Breast epithelium (tissue), 4 donors: ENCODE data around the gene GAD2. TPM values are rescaled to one million over a fixed set of nuclear protein-coding genes. Genes with fewer than 3 reads are reported as not detected.

Experiments
- DNase-seq, 2 donors: peaks; one replicate each; pipeline ENCODE4 v3.0.0-alpha.2; 2019; ENCODE audit warnings: low spot score in 2 of 2
- H3K27ac ChIP-seq, 2 donors: fragments of 200-600 bp; sonication (generic) in 1 of 2; one replicate each; pipeline ENCODE4 v1.5.1; 2016 to 2019; ENCODE audit warnings: mild to moderate bottlenecking in 1 of 2
- H3K27me3 ChIP-seq, 2 donors: fragments of 200-600 bp; sonication (generic) in 1 of 2; one replicate each; pipeline versions ENCODE4 v1.5.1 to v1.6.0; 2017 to 2019; ENCODE audit warnings: control low read depth in 1 of 2, mild to moderate bottlenecking in 1 of 2
- H3K36me3 ChIP-seq: fragments of 200-600 bp; one replicate; pipeline ENCODE4 v1.5.1; 2019
- H3K4me1 ChIP-seq, 2 donors: fragments of 200-600 bp; sonication (generic); one replicate each; pipeline ENCODE4 v1.5.1; 2016 to 2019; ENCODE audit warnings: control low read depth in 1 of 2
- H3K4me3 ChIP-seq, 3 donors: fragments of 200-600 bp; sonication (generic); 1 replicate in 2 of 3; 2 replicates in 1 of 3; pipeline ENCODE4 v1.5.1; 2016 to 2019; ENCODE audit warnings: mild to moderate bottlenecking in 3 of 3, moderate library complexity in 2 of 3
- H3K9me3 ChIP-seq, 2 donors: fragments of 200-600 bp; sonication (generic) in 1 of 2; one replicate each; pipeline ENCODE4 v1.5.1; 2016 to 2019; ENCODE audit warnings: control low read depth in 1 of 2
- POLR2A ChIP-seq: fragments of 450-650 bp; IDR thresholded peaks from one replicate; pipeline ENCODE4 v1.6.1; 2016; ENCODE audit warnings: antibody characterized with exemption, mild to moderate bottlenecking, moderate library complexity
- POLR2AphosphoS5 ChIP-seq, 3 donors: sonication (generic); formaldehyde crosslinking; IDR thresholded peaks; one replicate each; pipeline ENCODE4 v1.6.1; 2017; ENCODE audit warnings: antibody characterized with exemption in 3 of 3
- intact Hi-C: fragments of 100-400 bp; cut with DNase I; formaldehyde crosslinking; loops from one replicate; pipeline ENCODE4 v1.15.1; 2023; ENCODE audit warnings: low total_unique reads
- total RNA-seq, 3 donors: library from RNA; depleted of rRNA; stranded (reverse); fragments of >200 nt; gene quantifications; one replicate each; pipeline ENCODE4 v1.1.0, GENCODE V29; 2016
- TF ChIP-seq, protein P1 (sequence below), 3 donors: fragments of 450-650 bp; IDR thresholded peaks; one replicate each; pipeline ENCODE4 v1.5.1; 2016 to 2017; ENCODE audit warnings: antibody characterized with exemption in 3 of 3, mild to moderate bottlenecking in 3 of 3, moderate library complexity in 3 of 3

The GAD2 gene
- total RNA-seq, 3 donors from 2014 or later = not detected

DNA sequence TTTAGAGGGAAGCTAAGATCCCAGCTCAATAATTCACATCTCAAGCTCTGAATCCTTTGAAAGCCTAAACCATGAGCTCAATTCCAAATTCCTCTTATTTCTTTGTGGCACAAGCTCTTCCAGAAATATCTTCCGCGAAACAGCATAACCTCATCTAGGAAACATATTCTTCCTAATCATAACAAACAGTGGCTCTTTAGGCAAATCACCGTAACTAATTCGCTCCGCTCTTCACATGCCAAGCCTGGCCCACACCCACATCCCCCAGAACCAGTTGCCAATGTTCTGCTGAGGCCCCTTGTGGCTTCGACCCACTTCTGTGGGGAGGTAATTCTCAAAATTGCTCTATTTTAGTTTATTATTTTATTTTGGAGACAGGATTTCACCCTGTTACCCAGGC, 19.2 kb downstream of the GAD2 start:
- no peak for DNase-seq
- Histone ChIP-seq H3K36me3 (no peaks in the 10 kb centered on the region), H3K27ac (no peak overlapping the region), H3K4me1 (no peaks in the 10 kb centered on the region), H3K9me3 (no peaks in the 10 kb centered on the region), H3K27me3 (peaks cover 0 to 9% of the 10 kb centered on the region in 2 donors), H3K4me3 (no peak overlapping the region)
- TF ChIP-seq, protein P1, sequence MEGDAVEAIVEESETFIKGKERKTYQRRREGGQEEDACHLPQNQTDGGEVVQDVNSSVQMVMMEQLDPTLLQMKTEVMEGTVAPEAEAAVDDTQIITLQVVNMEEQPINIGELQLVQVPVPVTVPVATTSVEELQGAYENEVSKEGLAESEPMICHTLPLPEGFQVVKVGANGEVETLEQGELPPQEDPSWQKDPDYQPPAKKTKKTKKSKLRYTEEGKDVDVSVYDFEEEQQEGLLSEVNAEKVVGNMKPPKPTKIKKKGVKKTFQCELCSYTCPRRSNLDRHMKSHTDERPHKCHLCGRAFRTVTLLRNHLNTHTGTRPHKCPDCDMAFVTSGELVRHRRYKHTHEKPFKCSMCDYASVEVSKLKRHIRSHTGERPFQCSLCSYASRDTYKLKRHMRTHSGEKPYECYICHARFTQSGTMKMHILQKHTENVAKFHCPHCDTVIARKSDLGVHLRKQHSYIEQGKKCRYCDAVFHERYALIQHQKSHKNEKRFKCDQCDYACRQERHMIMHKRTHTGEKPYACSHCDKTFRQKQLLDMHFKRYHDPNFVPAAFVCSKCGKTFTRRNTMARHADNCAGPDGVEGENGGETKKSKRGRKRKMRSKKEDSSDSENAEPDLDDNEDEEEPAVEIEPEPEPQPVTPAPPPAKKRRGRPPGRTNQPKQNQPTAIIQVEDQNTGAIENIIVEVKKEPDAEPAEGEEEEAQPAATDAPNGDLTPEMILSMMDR (IDR thresholded peaks at IDR 0.05) = no peak
- TF ChIP-seq POLR2AphosphoS5 (IDR thresholded peaks at IDR 0.05) (no peak), POLR2A (no peak)
- intact Hi-C loops = no loop called here

DNA sequence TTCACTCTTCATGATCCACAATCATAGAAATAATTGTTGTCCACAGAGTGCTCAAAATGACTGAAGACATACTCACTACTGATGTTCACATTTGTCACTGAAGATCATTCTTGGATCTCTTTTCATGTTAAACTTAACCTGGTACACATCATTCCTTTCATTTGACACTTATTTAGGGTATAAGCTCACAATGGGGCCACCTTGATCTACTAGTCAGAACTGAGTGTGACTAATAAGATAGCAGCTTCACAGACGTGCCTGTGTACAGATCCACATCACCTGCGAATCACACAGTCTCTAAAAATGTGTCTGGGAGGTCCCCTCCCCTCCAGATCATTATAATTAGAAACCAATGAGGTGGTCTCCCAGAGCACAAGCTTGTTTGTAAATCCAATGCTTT, 21.8 kb downstream of the GAD2 start:
- H3K36me3 ChIP-seq = no peaks in the 10 kb centered on the region
- intact Hi-C loops = no loop called here
- H3K4me3 ChIP-seq = no peak overlapping the region
- no peaks in the 10 kb centered on the region for H3K4me1 ChIP-seq
- TF ChIP-seq, protein P1 (IDR thresholded peaks at IDR 0.05) = no peak
- no peak for TF ChIP-seq POLR2AphosphoS5 (IDR thresholded peaks at IDR 0.05)
- TF ChIP-seq POLR2A = no peak
- H3K9me3 ChIP-seq = no peaks in the 10 kb centered on the region
- peaks cover 0 to 12% of the 10 kb centered on the region in 2 donors for H3K27me3 ChIP-seq
- no peak overlapping the region for H3K27ac ChIP-seq
- DNase-seq = no peak

DNA sequence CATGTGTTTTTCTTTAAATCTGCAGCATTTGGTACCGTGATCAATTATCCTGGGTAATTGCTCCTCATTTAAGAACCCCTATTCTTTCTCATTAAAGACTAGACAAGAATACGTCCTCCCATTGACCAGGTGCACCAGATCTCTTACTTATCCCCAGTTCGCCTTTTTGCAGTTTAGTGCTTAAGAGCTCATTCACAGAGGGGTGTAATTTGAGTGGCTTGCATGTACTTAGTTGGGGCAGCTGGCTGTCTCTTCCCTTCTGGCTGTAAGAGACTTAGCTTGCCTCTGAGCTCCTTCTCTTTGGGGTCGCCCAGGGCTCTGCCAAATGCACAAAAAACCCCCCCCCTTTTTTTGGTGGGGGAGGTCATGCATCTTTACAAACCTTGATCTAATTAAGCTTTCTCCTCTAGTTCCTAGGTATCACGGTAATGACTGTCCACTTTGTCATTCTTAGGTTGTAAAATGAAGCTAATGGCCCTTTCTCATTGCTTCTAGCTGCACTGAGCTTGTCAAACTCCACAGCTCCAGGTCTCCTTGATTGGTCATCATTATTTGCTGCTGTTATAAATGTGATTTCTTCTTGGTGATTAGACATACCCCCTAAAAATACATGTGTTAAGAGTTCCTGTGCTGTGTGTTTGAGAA, 26.3 kb downstream of the GAD2 start:
- Histone ChIP-seq H3K27ac (no peak overlapping the region), H3K4me1 (no peaks in the 10 kb centered on the region), H3K4me3 (no peak overlapping the region), H3K36me3 (no peaks in the 10 kb centered on the region), H3K9me3 (no peaks in the 10 kb centered on the region), H3K27me3 (peaks cover 0 to 5% of the 10 kb centered on the region in 2 donors)
- intact Hi-C loops = no loop called here
- no peak for DNase-seq
- no peak for TF ChIP-seq POLR2A
- TF ChIP-seq POLR2AphosphoS5 (IDR thresholded peaks at IDR 0.05) = no peak
- TF ChIP-seq, protein P1 (IDR thresholded peaks at IDR 0.05) = no peak

DNA sequence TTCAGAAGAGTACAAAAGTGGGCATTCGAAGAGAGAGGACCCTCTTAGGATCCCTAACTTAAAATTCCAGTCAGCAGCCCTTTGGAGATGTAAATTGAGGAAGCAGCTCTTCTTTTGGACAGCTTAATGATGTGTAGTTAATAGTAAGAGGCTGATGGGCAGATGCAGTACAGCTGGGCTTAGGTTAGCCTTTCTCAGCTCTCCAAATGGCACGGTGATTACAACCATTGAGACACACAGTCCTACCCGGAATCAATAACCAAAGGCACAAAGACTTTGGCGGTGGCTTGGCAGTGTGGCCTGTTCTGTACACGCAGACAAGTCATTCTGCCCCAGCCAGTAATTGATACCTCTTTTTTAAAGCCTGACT, 26.8 kb downstream of the GAD2 start:
- Histone ChIP-seq H3K4me3 (no peak overlapping the region), H3K9me3 (no peaks in the 10 kb centered on the region), H3K36me3 (no peaks in the 10 kb centered on the region), H3K4me1 (no peaks in the 10 kb centered on the region), H3K27me3 (peaks cover 0 to 5% of the 10 kb centered on the region in 2 donors), H3K27ac (no peak overlapping the region)
- intact Hi-C loops = no loop called here
- TF ChIP-seq, protein P1 (IDR thresholded peaks at IDR 0.05) = no peak
- TF ChIP-seq POLR2A = no peak
- no peak for TF ChIP-seq POLR2AphosphoS5 (IDR thresholded peaks at IDR 0.05)
- DNase-seq = no peak

DNA sequence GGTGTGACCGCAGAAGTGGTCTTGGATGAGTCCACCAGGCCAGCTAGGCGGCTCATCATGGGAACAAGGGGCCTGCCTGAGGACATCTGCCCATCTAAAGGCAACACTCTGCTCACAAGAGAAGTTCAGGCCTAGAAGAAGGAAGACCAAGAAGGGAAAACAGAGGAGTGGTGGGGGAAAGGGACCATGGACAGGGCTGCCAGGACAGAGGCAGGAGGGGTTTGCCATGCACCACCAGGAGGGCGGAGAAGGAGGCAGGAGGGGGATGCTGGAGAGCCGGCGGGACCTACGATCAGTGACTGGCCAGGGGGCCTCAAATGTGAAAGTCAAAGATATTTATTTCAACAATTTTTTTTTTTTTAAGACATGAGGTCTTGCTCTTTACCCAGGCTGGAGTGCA, 33.1 kb downstream of the GAD2 start:
- Histone ChIP-seq H3K27me3 (peaks cover 0 to 4% of the 10 kb centered on the region in 2 donors), H3K4me3 (no peak overlapping the region), H3K27ac (no peak overlapping the region), H3K9me3 (no peaks in the 10 kb centered on the region), H3K4me1 (no peaks in the 10 kb centered on the region), H3K36me3 (no peaks in the 10 kb centered on the region)
- intact Hi-C loops = no loop called here
- TF ChIP-seq POLR2A (no peak), POLR2AphosphoS5 (IDR thresholded peaks at IDR 0.05) (no peak)
- TF ChIP-seq, protein P1 (IDR thresholded peaks at IDR 0.05) = no peak
- DNase-seq = no peak
